Osteocyte (in vitro differentiated cells): ENCODE measurements around the gene MYH4. TPM values are rescaled to one million over a fixed set of nuclear protein-coding genes. Genes with fewer than 3 reads are reported as not detected.

Source experiments
- DNase-seq: peaks from one replicate; pipeline ENCODE4 v3.0.0; 2021; ENCODE audit warnings: mixed read lengths; ENCODE audit not compliant: unreplicated experiment; ENCODE audit errors: extremely low spot score
- H3K27ac Mint-ChIP-seq: one replicate; pipeline ENCODE4 v1.8.0; 2021; ENCODE audit warnings: mild to moderate bottlenecking, mixed read lengths; ENCODE audit not compliant: unreplicated experiment
- H3K27me3 Mint-ChIP-seq: one replicate; pipeline ENCODE4 v1.8.0; 2021; ENCODE audit warnings: mixed read lengths; ENCODE audit not compliant: unreplicated experiment
- H3K36me3 Mint-ChIP-seq: one replicate; pipeline ENCODE4 v1.8.0; 2021; ENCODE audit warnings: mixed read lengths; ENCODE audit not compliant: unreplicated experiment
- H3K4me1 Mint-ChIP-seq: one replicate; pipeline ENCODE4 v1.8.0; 2021; ENCODE audit warnings: mixed read lengths; ENCODE audit not compliant: unreplicated experiment
- H3K4me3 Mint-ChIP-seq: one replicate; pipeline ENCODE4 v1.8.0; 2021; ENCODE audit warnings: mild to moderate bottlenecking, moderate library complexity, mixed read lengths; ENCODE audit not compliant: unreplicated experiment
- H3K9me3 Mint-ChIP-seq: one replicate; pipeline ENCODE4 v1.8.0; 2021; ENCODE audit warnings: mixed read lengths; ENCODE audit not compliant: unreplicated experiment
- total RNA-seq: library from RNA; stranded (reverse); gene quantifications from 2 replicates; pipeline ENCODE4 v1.2.1, GENCODE V29; 2021
- TF ChIP-seq, protein P1 (sequence below): fragments of 200-600 bp; sonication (generic); IDR thresholded peaks from 2 replicates; pipeline ENCODE4 v1.5.0; 2021; ENCODE audit warnings: antibody characterized with exemption, mild to moderate bottlenecking, moderate library complexity

The MYH4 gene
- total RNA-seq, 1 donor from 2014 or later = not detected

DNA sequence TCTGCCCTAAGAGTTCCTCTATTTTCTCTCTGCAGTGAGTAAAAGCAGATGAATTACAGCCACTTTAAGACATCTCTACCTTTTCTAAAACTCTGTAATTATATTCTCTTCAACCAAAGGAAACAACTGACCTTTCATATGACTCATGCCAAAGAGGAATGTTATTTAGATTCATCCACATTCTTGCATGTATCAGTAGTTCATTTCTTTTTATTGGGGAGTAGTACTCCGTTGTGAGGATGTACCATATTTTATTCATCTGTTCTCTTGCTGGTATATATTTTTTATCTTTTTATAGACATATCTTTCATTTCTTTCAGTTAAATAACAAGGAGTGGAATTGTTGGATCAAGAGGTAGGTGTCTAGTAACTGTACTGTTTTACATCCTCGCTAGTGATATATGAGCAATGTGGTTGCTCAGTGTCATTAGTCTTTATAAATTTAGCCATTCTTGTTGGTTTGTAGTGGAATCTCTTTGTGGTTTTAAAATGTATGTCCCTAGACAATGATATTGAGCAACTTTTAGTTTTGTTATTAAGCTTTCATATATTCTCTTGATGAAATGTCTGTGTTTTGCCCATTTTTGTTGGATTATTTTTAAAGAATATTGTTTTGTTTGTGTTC is 39.8 kb downstream of the MYH4 start:
- no peaks in the 10 kb centered on the region for H3K4me1 Mint-ChIP-seq
- TF ChIP-seq, protein P1, sequence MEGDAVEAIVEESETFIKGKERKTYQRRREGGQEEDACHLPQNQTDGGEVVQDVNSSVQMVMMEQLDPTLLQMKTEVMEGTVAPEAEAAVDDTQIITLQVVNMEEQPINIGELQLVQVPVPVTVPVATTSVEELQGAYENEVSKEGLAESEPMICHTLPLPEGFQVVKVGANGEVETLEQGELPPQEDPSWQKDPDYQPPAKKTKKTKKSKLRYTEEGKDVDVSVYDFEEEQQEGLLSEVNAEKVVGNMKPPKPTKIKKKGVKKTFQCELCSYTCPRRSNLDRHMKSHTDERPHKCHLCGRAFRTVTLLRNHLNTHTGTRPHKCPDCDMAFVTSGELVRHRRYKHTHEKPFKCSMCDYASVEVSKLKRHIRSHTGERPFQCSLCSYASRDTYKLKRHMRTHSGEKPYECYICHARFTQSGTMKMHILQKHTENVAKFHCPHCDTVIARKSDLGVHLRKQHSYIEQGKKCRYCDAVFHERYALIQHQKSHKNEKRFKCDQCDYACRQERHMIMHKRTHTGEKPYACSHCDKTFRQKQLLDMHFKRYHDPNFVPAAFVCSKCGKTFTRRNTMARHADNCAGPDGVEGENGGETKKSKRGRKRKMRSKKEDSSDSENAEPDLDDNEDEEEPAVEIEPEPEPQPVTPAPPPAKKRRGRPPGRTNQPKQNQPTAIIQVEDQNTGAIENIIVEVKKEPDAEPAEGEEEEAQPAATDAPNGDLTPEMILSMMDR = no peak
- H3K36me3 Mint-ChIP-seq = no peaks in the 10 kb centered on the region
- peaks cover 2% of the 10 kb centered on the region for H3K27me3 Mint-ChIP-seq
- H3K27ac Mint-ChIP-seq = no peak overlapping the region
- no peaks in the 10 kb centered on the region for H3K9me3 Mint-ChIP-seq
- no peak overlapping the region for H3K4me3 Mint-ChIP-seq
- no peak for DNase-seq

DNA sequence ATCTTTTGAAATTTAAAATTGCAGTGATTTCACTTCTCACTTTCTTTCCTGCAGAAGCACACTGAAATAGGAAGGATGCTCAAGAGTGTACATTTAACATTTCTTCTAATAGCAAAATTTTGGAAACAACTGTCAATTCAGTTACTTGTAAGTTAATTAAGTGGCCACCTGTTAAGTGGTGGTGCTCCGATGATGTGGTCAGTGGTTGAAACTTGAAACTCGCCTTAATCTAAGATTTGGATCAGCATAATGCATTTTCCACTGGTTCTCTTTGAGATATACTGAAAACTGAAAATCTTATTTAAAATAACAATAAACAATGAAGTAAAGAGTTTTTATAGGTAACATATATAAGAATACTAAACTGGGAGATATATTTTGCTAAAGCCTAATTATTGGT is 40.6 kb downstream of the MYH4 start:
- Mint-ChIP-seq H3K27me3 (peaks cover 2% of the 10 kb centered on the region), H3K4me3 (no peak overlapping the region), H3K4me1 (no peaks in the 10 kb centered on the region), H3K36me3 (no peaks in the 10 kb centered on the region), H3K27ac (no peak overlapping the region), H3K9me3 (no peaks in the 10 kb centered on the region)
- no peak for DNase-seq
- TF ChIP-seq, protein P1 = no peak

DNA sequence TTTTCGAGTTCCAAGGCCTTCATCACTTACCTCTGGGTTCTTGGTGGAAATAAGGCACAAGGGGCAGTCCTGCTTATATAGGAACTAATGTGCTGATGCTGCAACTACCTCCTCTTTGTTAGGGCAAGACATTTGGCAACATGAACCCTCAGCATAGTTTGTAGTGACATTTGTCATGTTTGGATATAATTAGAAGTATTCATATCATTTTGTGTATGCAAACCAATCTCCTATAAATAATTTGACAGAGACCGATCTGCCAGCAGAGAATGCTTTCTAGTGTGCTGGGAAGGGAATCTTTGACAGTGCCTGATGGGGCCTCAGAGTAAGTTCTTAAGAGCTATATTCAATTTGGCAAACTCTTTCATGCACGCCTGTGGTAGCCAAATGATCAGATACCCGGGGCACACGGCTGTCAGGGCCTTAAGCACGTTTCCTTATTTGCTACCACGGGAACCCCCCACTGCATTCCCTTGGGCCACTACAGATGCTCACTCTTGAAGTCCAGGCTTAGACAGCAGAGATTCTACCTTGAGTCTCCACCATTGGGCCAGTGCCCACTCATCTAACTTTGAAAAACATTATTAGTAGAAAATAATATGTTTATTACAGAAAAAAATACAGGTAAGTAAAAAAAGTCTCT is 47.3 kb downstream of the MYH4 start, which contains the start of gene MYH8:
MYH8 (minus strand) TSS at position 51 of the 643 bp plus-strand sequence. CDS start 1,723 bp downstream, outside the sequence.
- no peak for DNase-seq
- Mint-ChIP-seq H3K27me3 (peaks cover 6% of the 10 kb centered on the region), H3K27ac (no peak within 1 kb of the TSS), H3K4me3 (no peak within 1 kb of the TSS), H3K36me3 (no peaks in the 10 kb centered on the region), H3K4me1 (no peaks in the 10 kb centered on the region), H3K9me3 (no peaks in the 10 kb centered on the region)
- TF ChIP-seq, protein P1 = no peak

DNA sequence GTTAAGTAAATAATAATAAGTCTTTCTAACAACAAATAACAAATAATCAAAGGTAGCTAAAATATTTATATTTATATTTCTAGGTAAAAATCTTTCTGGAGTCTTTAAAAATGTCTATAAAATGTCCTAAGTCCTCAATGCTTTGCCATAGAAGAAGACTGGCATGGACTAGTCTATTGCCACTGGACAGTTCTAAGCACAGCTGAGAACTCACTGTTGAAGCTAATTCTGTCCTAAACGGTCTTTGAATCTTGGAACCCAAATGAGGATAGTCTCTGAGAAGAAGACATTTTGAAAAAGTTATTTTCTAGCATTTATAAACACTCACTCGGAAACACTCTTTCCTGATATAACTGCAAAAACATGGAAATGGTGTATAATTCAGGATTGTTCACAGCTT is 48.1 kb downstream of the MYH4 start:
- H3K27ac Mint-ChIP-seq = no peak overlapping the region

DNA sequence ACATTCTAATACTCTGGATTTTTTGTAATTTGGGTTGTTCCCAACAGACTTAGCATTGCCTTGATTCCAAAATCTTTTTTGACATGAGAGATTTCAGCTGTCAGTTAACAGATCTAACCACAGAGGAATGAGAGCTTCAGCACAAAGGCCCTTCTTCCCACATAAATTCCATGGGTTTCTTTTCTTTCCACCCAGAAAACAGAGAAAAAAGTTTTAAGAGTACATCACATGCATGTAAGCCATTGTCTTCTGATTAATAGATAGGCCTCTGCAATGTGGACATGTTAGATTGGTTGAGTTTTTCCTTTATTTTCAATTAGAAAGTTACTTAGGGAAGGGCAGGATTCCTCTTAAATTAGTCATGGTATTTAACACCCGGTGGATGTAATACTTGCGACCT is 48.5 kb downstream of the MYH4 start:
- H3K27me3 Mint-ChIP-seq = peaks cover 4% of the 10 kb centered on the region
- TF ChIP-seq, protein P1 = no peak
- no peak for DNase-seq
- no peak overlapping the region for H3K4me3 Mint-ChIP-seq
- H3K27ac Mint-ChIP-seq = no peak overlapping the region
- H3K9me3 Mint-ChIP-seq = no peaks in the 10 kb centered on the region
- no peaks in the 10 kb centered on the region for H3K4me1 Mint-ChIP-seq
- H3K36me3 Mint-ChIP-seq = no peaks in the 10 kb centered on the region

More for the DNA sequence above, 48.1 kb downstream of the MYH4 start:
- H3K9me3 Mint-ChIP-seq = no peaks in the 10 kb centered on the region
- TF ChIP-seq, protein P1 = no peak
- no peaks in the 10 kb centered on the region for H3K4me1 Mint-ChIP-seq
- no peaks in the 10 kb centered on the region for H3K36me3 Mint-ChIP-seq
- peaks cover 4% of the 10 kb centered on the region for H3K27me3 Mint-ChIP-seq
- no peak for DNase-seq
- H3K4me3 Mint-ChIP-seq = no peak overlapping the region
